A172 (cell line): Measurements from ENCODE around the gene BTBD7. TPM values are rescaled to one million over a fixed set of nuclear protein-coding genes. Genes with fewer than 3 reads are reported as not detected.

ENCODE experiments used
- DNase-seq: peaks from one replicate; pipeline ENCODE4 v3.0.0-alpha.2; 2015; ENCODE audit warnings: low spot score
- total RNA-seq: library from RNA; depleted of rRNA; stranded (reverse); fragments of >200 nt; shearing (Covaris generic); gene quantifications from 2 replicates; pipeline ENCODE4 v1.2.3, GENCODE V29; 2014

The BTBD7 gene
- total RNA-seq, 1 experiment from 2014 or later: 17.2 TPM

DNA sequence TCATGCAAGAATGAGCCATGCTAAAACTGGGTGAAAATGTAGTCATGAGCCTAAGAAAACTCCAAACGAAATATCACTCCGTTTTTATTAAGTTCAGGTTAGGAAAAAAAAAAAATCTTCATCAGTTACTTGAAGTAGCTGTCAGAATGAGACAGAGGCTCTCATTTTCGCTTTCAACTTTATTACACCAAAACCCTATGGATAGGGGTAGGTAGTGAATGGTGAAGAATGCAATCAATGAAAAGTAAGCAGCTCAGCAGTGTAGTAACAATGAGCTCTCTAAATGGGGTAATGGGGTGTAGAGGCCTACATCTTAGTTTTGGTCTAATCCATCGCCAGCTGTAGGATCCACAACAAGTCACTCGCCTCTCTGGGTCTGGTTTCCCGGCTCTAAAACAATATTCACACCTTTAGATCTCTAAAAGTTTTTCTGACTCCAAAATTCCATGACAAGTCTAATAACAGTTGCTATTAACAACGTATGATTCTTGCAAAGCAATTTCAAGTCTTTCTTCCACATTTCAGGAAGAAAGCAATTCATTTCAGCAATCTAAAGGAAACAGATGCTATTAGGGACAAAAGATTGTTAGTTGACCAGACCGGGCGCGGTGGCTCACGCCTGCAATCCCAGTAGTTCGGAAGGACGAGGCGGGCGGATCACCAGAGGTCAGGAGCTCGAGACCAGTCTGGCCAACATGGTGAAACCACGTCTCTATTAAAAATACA lies 1.7 kb downstream of the BTBD7 start:
- no peak for DNase-seq

DNA sequence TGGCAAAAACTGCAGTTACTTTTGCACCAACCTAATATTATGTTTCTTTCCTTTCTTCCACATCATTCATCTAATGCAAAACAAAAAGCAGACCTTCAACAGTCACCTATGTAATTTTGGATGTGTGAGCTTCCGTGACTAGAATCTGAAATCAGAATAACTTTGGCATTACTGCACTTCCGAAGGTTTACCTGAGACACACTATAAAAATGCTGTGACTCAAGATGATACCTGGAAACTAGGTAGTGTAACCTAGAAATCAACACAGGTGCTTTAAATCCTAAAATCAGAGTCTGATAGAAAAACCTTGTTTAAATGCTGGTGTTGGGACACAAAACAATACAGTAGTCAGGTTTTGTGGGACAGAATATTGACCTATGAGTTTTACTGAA lies 2.2 kb downstream of the BTBD7 start:
- DNase-seq: no peak

DNA sequence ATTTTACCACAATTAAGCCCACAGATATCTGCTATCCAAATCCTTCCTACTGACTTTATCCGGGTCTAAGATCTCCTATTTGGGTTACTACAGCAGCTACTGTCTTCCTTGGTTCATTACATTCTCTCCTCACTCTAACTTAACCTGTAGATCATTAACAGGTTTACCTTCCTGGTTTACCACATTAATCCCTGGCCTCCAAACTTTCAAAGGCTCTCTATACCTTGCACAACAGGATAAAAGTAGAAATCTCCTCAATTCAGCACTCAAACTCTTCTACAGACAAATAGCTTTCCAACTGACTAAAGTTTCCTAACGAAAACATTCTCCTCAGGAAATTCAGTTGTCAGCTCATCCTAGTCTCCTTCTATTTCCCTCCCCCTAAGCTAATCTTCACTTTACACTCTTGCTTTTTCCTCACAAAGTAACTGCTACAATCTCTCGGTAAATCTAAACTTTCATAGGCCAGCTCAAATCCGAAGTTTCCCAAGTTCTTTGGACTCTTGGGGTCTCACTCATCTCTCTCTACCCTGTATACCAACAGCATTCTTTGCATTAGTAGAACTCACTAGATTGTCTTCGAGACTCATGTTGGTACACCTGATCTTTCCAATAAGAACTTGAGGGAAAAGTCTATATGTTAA lies 2.7 kb downstream of the BTBD7 start:
- DNase-seq: no peak

DNA sequence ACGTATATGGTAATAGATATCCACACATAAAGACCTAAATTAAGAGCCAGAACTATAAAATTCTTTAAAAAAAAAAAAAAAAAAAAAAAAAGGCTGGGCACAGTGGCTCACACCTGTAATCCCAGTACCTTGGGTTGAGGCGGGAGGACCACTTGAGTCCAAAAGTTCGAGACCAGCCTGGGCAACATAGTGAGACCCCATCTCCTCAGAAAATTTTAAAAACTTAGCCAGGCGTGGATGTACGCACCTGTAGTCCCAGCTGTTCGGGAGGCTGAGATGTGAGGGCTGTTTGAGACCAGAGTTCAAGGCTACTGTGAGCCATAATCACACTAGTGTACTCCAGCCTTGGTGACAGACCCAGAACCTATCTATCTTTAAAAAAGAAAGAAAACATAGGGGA lies 4.3 kb downstream of the BTBD7 start:
- DNase-seq: no peak

DNA sequence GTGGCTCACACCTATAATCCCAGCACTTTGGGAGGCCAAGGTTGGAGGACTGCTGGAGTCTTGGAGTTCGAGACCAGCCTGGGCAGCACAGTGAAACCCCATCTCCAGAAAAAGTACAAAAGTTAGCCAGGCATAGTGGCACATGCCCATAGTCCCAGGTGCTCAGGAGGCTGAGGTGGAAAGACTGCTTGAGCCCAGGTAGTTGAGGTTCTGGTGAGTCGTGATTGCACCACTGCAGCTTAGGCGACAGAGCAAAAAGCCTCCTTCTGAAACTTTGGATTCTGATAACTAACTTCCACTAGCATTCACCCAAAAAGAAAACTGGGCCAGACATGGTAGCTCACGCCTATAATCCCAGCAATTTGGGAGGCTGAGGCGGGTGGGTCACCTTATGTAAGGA lies 6.6 kb downstream of the BTBD7 start:
- no peak for DNase-seq

DNA sequence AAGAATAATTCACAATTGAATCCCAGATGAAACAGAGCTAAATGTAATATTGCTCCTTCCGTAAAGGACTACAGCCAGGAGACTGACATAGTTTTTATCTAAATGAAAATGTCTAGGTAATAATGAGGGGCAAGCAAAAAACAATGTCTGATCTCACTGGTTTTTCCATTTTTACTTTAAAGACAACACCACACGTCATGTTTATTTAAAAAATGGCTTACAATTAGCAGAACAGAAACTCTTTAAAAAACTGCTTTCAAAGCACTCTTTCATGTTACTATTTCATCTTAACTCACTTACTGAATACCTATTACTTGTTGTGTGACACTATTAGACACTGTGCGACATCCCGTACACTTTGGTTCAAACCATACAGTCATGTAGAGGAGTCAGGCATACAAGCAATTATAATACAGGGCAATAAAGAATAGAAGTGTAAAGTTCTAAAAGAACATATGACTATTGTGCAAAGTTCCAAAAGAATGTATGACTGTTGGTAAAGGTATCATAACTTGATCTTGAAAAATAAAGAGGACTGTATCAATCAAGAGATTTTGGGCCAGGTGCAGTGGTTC lies 9.1 kb downstream of the BTBD7 start:
- no peak for DNase-seq

DNA sequence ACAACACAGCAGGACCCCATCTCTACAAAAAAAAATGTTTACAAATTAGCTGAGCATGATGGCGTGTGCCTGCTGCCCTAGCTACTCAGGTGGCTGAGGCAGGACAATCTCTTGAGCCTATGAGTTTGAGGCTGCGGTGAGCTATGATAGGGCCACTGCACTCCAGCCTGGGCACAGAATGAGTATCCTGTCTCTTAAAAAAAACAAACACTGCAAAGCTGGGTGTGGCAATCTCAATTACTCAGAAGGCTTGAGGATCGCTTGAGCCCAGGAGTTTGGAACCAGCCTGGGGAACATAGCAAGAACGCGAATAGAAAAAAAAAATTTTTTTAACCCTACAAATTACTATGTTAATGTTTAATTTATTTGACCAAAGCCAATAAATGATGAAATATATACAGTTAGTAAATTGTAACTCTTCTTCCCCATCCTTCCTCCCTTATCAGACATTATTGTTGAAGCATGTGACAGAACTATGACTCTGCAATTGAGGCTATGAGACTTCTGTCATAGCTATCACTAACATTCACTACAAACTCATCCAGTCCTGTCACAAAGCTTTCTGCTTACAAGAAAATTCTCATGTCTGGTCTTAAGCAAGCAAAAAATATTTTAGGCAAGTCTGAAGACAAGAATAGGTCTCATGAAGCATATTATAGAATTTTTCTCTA lies 9.8 kb downstream of the BTBD7 start:
- no peak for DNase-seq

DNA sequence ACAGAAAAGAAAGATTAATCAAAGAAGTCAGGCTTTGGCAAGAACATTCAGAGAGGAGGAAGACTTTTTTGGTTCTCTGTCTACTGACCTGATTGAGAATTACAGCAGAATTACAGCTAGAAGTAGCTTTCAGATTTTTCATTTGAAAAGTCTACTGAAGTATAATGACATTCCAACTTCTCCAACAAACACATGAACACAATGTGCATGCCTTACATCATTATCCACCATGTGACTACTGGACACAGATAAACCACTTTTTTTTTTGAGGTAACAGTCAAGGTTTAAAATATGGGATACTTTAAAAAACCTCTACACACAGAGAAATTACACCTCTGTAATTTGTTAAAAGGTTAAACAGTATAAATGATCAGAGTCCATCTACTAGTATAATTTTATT lies 12.3 kb downstream of the BTBD7 start:
- DNase-seq: no peak

DNA sequence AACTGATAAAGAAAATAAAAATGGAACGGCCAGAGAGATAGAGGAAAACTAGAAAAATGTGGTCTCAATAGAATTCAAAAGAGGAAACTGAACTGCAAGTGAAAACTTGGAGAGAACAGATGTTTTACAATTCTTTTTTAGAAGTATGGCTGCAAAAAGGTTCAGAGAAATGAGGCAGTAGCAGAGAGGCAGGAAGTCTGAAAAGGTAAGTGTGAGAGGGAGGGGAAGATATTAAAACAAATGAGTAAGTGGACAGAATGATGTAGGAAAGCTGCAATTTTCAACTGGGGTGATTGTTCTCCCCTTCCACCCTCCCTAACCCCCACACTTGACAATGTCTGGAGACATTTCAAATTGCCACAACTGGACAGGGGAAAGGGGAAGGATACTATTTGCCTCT lies 12.9 kb downstream of the BTBD7 start:
- no peak for DNase-seq

DNA sequence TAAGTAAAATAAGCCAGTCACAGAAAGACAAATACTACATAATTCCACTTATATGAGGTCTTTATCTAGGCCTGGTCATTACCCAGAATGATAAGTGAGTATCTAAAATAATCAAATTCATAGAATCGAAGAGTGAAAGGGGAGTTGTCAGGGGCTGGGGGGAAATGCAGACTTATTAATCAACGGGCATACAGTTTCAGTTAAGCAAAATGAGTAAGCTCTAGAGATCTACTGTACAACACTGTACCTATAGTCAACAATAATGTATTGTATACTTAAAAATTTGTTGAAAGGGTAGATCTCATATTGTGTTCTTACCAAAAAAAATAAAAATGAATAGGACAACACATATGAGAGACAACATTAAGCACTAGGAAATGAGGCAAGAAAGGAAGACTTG lies 13.3 kb downstream of the BTBD7 start:
- DNase-seq: no peak

DNA sequence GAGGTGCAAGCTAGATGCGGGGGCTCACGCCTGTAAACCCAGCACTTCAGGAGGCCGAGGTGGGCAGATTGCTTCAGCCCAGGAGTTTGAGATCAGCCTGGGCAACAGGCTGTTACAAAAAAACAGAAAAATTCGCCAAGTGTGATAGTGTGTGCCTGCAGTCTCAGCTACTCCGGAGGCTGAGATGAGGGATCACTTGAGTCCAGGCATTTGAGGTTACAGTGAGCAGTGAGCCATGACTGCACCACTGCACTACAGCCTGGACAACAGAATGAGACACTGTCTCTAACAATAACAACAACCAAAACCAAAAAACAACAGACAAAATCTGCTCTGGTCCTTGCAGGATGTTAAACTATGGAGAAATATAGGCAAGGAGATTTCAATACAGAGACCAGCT lies 13.9 kb downstream of the BTBD7 start:
- DNase-seq: no peak

DNA sequence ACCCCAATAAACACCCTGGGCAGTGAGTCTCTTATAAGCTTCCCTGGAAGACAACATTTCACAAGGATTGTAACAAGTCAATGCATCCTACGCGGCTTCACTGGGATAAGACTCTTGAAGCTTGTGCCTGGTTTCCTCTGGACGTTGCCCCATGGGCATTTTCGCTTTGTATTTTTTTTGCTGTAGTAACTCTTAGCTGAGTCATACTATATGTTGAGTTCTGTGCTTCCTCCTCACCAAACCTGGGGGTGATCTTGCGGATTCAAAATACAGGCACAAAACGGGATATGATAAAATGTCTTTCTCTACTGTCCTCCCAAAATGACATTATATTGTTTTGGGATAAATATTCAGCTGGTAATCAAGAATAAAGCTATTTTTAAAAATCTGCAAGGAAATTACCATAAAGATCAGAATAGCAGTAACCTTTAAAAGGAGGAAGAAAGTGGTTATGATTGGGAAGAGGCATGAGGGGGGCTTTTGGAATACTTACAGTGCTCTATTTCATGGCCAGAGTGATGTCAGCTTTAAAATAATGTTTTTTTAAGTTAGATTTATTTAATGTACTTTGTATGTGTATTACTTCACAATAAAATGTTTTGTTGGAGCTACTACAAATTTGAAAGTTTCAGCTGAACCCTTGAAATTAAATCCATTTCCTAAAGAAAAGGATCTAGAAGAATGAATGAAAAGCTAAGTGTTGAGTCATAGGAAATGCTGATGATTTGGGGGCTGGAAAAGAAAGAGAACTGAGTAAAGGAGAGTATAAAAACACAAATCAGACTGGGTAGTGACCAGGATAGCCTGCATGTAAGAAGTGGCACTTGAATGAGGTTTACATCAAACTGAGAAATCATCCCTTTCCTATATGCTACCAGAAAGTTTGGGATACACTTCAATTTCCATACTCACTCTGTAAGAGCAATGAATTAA lies 14.7 kb downstream of the BTBD7 start:
- DNase-seq: peak; percentile 45

DNA sequence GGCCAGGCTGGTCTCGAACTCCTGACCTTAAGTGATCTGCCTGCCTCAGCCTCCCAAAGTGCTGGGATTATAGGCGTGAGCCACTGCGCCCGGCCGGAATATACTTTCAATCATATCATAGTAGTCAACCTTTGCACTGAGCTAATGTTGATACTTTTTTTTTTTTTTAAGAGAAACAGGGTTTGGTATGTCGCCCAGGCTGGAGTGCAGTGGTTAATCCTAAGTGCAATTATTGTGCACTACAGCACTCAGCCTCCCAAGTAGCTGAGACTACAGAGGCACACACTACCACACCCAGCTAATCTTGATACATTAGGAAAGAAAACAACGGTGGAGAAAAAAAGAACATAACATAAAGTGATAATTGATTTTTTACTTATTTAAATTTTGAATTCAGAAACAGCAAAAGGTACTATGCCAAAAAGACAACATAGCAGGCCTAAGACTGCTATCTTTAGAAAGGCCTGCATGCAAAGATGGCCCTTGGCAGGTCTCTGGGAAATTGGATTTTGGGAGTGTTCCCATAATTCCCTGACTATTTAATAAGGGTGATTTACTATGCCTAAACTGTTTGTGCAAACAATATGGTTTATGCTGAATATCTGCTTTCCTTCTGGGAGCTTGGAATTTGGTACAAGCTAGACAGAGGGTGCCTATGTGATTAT lies 15.5 kb downstream of the BTBD7 start:
- DNase-seq: no peak

DNA sequence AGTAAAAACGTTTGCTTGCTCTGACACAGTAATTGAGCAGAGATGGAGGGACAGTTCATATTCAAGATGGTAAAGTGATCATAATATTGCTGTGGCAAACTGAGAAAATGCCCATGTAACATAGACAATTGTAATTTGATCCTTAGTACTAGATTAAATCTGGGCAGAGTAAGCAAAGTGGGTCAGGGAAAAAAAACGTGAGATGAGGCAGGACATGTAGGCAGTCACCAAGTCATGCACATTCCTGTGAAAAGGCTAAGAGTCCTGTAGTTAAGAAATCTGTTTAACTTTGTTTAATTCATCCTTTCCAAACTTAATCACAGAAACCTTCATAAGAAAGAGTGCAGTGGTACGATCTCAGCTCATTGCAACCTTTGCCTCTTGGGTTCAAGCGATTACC lies 16.1 kb downstream of the BTBD7 start:
- no peak for DNase-seq

DNA sequence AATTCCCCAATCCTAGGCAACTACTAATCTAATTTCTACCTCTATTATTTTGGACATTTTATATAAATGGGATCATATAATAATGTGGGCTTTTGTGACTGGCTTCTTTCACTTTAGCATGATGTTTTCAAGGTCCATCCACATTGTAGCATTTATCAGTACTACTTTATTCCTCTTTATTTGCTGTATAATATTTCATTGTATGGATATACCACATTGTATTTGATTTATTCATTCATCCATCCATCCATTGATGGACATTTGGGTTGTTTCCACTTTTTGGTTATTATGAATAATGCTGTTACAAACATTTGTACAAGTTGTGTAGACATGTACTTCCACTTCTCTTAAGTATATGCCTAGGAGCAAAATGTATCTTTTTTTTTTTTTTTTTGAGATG lies 17.3 kb downstream of the BTBD7 start:
- no peak for DNase-seq

DNA sequence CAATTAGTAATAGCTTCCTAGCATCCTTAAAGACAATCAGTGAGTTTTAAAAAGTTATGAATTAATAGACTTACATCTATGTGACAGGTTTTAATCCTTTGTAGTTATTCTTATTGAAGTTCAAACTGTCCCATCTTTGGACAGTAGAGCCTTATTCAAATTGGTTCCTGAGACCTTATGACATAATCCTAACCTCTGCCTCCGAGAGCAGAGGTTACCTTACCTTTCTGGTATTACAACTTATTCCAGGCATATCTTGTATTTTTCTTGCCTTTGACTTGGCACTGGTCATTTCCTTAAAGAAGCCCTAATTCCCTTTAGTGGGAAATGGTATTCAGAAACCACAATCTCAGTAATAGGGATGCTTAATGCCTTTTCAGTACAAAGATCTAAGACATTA lies 21.8 kb downstream of the BTBD7 start:
- no peak for DNase-seq

DNA sequence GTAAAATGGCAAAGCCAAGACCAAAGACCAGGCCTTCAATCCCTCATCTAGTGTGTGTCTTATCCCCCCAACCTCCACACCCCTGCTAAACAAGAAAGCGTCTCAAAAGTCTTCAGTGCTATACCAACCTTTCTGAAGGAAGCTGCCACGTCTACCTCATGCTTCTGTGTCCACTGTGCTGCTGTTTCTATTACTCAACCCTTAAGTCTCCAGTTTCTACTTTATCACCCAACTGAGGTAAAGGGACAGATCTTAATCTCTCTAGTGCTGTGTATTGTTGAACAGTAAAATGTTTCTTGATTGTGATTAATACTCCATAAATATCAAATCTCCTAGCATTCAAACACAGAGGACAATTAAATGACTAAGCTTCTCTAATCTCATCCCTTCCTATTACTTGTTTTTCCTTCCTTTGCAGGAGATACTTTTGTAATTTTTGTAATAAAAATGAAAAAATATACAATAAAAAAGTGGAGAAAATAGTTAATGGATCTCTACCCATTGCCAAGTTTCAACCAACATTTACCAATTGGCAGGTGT lies 23.3 kb downstream of the BTBD7 start:
- no peak for DNase-seq

DNA sequence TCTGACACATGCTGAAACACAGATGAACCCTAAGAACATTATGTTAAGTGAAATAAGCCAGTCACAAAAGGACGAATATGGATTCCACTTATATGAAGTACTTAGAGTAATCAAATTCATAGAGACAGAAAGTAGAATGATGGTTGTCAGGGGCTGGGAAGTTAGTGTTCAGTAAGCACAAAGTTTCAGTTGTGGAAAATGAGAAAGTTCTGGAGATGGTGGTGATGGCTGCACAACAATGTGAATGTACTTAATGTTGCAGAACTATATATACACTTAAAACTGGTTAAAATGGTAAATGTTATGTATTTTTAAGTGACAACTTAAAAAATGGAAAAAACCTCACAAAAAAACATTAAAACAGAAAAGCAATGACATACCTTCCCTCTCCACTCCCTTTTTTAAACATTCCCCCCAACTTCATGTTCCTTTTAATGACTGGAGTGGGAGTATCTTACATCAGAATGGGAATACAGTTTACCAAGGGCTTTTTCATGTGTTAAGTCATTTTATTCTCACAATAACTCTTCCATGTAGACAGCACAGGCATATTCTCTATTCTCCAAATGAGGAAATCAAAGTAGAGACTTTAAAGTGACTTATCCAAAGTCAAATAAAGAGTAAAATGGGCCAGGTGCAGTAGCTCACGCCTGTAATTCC lies 24.0 kb downstream of the BTBD7 start:
- no peak for DNase-seq

DNA sequence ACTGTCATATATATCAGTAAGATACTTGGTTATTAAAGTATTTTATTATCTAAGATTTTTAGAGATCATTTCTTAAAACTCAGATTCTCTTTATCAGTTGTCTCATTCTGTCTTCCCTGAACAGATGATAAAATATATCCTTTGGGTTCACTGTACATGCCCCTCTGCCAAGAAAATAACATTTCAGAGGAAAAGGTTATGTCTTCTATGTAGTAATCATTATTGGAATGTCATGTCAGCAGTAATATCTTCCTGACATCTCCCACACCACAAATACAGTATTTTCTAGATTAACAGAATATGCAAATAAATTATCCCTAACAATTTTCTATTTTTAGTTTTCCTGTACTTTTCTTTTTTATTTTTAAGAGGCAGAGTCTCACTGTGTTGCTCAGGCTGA lies 26.0 kb downstream of the BTBD7 start:
- DNase-seq: no peak

DNA sequence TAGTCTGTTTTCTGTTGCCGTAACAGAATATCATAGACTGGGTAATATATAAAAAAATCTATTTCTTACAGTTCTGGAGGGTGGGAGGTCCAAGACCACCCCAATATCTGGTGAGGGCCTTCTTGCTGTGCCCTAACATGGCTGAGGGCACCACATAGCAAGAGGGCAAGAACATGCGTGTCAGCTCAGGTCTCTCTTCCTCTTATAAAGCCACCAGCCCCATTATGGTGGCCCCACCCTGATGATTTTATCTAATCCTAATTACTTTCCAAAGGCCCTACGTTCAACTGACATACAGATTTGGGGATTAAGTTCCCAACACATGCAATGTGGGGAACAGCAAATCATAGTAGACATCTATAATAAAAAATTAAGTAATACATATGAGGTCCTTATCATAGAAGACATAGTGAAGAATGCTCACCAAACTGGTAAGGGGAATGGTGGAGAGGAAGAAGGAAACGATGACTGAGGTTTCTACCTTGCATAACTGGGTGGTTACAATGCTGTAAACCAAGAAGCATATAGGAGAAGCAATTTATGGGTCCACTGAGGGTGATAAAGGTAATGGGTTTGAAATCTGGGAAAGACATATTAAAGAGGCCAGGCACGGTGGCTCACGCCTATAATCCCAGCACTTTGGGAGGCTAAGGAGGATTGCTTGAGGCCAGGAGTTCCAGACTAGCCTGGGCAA lies 27.0 kb downstream of the BTBD7 start:
- no peak for DNase-seq
